ENCODE measurements around the gene TASOR.

Gene TASOR

DNA sequence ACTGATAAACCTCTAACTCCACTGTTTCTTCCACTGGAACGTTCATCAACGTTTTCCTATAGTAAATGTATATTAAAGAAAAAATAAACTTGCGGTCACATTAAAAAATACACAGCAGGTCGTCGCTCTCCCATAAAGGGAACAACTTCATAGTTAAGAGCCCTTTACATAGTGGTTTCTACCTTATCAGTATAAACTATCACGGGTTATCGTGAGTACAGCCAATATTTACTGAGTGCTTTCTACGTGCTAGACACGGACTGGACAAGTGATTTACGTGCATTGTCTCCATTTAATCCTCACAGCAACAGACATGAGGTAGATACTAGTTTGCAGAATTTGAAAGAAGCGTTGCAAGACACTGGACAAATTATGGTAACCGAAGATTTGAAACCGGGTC, 964 bp upstream of the TASOR start:
- no peak for DNase-seq

DNA sequence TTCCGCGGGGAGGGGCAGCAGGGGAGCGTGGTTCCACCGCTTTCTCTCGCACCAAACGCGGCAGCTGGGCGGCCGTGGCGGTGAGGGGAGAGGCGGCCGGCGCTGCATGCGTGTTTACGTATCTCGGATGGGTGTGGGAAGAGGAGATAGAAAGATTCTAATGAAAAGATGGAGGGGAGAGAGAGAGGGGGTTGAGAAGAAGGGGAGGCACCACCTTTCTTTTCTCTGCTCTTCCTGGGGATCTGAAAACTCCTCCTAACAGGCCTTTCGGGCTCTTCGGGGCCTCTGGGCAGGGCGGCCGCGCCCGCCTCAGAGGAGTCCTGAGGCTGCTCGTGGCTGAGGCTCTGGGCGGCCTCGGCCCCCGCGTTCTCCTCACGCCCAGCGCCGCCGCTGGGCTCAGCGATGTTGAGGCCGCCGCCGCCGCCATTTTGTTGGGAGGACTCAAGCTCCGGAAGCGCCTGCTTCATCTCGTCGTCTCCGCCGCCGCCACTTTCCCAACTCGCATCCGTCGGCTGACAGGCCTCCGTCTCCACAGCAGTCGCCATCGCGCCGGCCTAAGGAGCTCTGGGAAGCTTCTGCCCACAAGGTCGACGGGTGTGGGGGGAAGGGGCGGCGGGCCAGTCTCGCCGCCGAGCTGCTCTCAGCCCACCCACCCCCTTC, 473 bp downstream of the TASOR start:
- peak; percentile 86 for DNase-seq

DNA sequence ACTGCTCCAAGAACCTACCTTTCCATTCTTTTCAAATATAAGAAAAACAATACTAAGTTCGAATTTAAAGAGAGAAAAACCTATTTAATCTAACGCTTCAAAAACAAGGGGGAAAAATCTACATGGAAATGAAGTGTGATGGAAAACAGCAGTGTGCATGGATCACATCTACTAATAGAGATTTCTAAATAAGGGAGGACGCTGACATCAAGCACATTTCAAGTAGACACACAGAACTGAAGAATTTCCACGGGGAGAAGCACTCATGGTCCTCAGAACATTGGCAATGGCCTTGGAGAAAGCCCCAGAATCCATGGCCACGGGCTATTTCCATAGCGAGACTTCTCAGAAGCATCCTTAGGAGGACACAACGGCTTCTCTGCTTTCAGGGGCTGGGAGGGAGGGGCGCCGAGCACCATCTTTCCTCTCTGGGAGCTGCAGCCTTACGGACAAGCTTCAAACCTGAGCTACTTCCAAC, 1.0 kb downstream of the TASOR start:
- no peak for DNase-seq

DNA sequence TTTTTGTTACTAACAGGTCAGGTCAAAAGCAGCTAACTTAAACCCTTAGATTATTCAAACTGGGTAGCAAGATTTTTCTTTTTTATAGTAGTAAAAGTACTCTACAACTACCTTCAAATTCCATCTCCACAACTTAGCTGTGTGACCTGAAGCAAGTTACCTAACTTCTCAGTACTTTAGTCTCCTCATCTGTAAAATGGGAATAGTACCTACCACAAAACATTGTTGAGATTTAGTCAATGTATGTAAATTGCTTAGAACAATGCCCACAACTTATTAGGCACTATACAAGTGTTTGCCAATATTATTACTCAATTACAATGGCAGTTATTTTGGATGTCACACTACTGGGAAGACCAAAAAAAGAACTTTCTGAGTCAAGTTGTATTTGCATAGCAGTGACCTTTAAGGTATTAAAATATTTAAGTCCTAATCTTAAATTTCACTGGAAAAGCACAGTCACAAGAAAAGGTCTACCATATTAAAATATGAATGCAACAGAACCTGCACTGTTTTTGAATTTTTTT, 2.9 kb downstream of the TASOR start:
- DNase-seq: no peak

DNA sequence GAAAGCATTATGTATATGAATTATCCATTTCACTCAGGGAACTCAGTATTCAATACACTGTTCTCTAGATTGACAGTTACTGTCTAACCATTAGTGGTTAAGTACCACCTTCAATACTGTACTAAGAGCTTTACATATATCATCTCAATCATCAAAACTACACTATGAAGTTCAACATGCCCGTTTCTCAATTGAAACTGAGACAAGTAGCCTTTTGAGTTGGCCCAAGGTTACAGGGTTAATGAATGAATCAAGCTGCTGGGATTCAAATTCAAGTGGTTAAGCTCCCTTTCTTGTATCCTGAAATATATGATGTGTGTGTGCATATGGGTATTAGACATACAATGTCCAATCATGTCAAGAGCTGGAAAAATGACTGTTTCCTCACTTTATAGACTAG, 5.8 kb downstream of the TASOR start:
- no peak for DNase-seq

DNA sequence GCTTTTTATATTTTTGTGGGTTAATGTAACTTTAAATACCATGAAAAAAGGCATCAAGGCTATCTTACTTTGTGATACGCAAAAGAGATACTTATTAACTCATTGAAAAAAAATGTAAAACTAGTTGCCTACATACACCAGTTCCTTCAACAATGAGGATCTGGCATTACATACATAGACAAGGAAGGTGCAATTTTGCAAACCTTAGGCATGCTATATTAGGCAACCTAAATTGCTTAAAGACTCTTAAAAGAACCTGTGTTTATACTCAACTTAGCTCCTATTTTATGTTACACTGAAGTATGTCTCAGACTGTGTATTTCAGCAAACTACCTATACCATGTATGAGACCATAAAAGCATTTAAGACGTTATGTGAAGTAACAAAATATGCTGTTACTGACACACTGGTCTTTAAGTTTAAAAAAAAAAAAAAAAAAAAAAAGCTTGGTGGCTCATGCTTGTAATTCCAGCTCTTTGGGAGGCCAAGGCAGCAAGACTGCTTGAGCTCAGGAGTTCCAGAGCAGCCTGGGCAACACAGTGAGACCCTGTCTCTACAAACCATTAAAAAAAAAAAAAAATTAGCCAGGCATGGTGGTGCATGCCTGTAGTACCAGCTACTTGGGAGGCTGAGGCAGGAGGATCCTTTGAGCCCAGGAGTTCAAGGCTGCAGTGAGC, 9.1 kb downstream of the TASOR start:
- DNase-seq: no peak

DNA sequence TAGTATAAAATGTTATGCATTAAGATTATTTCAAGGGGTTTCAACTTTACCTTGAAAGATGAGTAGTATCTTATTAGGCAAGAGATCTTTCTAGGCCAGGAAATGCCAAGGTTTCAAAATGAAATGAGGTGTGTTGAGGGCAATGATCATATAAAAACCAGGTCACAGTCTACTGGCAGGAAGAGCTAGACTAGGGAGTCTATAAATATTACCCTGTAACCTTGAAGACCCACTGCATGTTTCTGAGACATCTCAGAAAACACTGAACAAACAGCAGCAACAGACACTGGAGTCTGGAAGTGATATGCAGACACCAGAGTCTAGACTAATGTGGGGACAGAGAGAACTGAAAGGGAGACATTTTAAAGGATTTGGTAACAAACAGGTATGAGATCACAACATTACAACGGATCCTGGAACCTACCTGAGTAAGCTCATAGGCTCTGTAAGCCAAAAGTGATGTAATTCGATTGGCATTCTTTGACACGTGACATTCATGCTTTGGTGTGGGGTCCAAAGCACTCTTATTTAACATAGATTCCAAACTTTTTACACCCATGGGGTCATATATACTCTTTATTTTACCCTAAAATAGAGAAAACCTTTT, 15.0 kb downstream of the TASOR start:
- no peak for DNase-seq

DNA sequence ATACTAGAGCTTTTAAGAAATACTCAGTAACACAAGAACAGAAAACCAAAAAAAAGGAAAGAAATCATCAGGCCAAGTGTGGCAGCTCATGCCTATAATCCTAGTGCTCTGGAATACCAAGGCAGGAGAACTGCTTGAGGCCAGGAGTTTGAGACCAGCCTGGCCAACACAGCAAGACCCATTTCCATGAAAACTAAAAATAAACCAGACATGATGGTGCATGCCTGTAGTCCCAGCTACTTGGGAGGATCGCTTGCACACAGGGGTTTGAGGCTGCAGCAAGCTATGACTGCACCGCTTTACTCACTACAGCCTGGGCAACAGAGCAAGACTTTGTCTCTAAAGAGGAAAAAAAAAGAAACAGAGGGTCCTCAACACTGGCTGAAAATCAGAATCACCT, 18.2 kb downstream of the TASOR start:
- no peak for DNase-seq

DNA sequence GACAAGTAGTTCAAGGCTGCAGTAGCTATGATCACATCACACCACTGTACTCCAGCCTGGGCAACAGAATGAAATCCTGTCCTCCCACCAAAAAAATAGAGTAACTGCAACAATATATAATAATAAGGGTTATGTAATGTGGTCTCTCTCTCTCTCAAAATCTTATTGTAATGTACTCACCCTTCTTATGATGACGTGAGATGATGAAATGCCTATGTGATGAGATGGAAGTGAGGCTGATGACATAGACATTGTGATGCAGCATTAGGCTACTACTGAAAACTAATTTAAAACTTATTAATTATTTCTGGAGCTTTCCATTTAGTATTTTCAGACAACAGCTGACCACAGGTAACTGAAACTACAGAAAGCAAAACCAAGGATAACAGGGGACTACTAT, 27.4 kb downstream of the TASOR start:
- DNase-seq: no peak

DNA sequence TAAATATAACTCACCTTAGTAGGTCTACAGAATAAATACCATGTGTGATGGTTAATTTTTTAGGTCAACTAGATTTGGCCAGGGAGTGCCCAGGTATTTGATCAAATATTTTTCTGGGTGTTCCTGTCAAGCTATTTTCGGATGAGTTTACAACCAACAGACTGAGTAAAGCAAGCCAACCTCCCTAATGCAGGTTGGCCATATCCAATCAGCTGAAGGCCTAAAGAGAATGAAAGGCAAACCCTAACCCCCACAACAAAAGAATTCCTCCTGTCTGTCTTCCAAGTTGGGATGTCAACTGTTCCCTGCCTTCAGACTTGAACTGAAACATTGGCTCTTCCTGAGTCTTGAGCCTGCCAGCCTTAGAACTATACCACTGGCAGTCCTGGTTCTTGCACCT, 28.6 kb downstream of the TASOR start:
- DNase-seq: no peak

DNA sequence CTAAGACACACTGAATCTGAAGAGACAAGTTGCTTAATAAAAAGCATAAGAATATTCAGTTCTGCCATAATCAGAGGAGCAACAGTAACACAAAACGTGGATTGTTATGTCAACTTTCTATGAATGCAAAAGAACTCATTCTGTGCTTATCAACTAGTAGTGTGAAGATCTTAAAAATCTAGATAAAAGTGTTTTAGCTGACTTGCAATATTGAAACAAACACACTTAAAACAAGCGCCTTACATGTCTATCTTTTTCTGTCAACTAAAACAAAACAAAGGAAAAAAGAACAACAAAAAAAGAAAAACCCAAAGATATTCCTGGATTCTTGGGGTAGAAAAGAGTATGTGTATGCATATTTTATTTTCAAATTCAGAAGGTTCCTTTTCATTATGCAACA, 37.7 kb downstream of the TASOR start:
- DNase-seq: no peak

DNA sequence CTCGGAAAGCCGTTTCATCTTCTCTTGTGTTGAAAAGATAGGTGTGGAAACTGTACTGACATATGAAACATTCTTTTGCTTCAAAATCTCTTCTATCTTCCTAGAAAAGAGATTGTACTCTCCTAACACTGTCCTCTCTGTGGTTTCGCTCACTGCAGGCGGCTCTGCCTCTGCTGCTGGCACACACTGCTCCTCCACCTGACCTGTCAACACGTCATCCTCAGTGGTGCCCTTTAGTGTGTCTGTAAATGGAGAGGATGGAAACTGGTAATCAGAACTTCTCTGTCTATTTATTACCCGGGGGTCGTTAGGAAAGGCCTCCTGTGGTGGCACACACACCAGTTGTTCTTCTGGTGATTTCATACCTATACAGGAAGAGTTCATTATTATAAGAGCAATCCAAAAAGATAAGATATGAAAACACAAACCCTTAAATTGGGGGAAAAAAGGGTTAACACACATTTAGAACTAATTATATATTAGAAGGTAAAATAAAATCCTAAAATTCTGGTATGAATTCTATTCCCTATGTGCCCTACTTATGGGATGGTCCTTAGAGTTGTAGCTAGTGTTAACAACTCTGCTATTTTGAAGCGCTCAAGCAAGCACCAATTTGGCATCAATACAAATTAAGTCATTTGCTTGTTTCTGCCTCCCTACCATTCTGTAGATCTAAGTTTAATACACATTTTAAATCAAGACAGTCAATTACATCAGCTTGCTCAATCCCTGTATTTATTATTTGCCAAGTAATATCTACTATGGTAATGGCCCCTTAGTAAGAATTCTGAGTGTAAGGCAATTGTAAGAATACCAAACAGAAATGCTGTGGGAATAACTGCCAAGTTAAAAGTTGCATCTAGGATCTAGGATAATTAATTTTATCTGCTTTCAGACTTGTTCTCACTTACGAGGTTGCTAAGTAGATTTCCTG, 49.2 kb downstream of the TASOR start:
- DNase-seq: no peak

Measured in activated T-cell treated with anti-CD3 and anti-CD28 coated beads, Interleukin-2, amount 50 U/mL, for 48 hours (primary cell).